AG04449 (cell line): ENCODE measurements around the gene GID4.
"Not testable (repeated sequence)": the region's sequence is repeated elsewhere in the genome, so short reads cannot be mapped to it uniquely, and the experiment has no call there.

Source experiments
- CTCF ChIA-PET: fragments of 350-600 bp; formaldehyde crosslinking; extraction: SDS; loops from one replicate; lab custom pipeline; 2021; ENCODE audit warnings: antibody characterized with exemption; lab: Yijun Ruan, JAX
- POLR2A ChIA-PET: fragments of 400-600, 350-600 bp; formaldehyde crosslinking; extraction: SDS; loops from one replicate; lab custom pipeline; 2020; ENCODE audit warnings: antibody characterized with exemption, inconsistent platforms; lab: Yijun Ruan, JAX
- DNase-seq: peaks from one replicate; pipeline ENCODE4 v3.0.0-alpha.2; 2010; ENCODE audit warnings: low read depth, low spot score
- H3K4me3 ChIP-seq: 2 replicates; pipeline ENCODE4 v1.5.1; 2011; ENCODE audit warnings: low read depth, mild to moderate bottlenecking, control low read depth, low read length
- TF ChIP-seq, protein P1 (sequence below): IDR thresholded peaks from one replicate; pipeline ENCODE4 v1.5.1; 2011; ENCODE audit warnings: mild to moderate bottlenecking, moderate library complexity, low read length, control low read depth, inconsistent platforms; ENCODE audit not compliant: insufficient read depth; ENCODE audit errors: missing control alignments

Gene GID4

DNA sequence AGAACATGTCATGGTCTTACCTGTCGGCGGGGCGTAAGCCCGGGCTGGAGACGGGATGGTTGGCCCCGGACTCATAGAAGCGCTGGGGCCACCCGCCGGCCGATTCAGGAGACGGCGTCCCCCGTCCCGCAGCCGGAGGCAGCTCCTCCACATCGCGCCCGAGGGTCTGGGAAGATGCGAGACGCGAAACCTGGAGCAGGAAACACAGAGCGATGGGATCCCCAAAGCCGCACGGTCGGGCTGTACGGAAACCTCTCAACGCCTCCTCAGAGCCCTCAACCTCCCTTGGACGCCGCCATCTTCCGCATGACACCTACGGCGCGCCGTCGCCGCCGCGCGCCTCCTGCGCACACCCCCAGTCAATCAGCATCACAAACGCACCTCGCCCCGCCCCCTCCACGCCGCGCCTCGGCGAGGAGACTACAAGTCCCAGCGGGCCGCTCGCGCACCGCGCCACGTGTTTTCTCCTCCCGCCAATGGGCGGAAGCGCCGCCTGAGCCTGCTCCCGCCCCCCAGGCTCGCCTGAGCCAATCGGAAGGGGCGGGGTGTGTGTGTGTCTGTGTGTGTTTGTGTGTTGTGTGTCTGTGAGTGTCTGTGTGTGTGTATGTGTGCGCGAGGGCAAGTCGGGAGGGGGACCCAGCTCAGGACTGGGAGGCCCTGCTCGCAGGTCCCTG lies at the start of gene GID4, which contains the start of gene ATPAF2:
TSS of gene GID4 (plus strand) at position 548 of the 674 bp plus-strand sequence. CDS start at position 605, 57 bp downstream.
TSS of gene ATPAF2 (minus strand) at position 308 of the 674 bp plus-strand sequence. CDS start at position 153, 155 bp downstream.
- TF ChIP-seq, protein P1, sequence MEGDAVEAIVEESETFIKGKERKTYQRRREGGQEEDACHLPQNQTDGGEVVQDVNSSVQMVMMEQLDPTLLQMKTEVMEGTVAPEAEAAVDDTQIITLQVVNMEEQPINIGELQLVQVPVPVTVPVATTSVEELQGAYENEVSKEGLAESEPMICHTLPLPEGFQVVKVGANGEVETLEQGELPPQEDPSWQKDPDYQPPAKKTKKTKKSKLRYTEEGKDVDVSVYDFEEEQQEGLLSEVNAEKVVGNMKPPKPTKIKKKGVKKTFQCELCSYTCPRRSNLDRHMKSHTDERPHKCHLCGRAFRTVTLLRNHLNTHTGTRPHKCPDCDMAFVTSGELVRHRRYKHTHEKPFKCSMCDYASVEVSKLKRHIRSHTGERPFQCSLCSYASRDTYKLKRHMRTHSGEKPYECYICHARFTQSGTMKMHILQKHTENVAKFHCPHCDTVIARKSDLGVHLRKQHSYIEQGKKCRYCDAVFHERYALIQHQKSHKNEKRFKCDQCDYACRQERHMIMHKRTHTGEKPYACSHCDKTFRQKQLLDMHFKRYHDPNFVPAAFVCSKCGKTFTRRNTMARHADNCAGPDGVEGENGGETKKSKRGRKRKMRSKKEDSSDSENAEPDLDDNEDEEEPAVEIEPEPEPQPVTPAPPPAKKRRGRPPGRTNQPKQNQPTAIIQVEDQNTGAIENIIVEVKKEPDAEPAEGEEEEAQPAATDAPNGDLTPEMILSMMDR = peak; percentile 6
- peak within 1 kb of the TSS; percentile 85 for H3K4me3 ChIP-seq
- DNase-seq = peak; percentile 89
- ChIA-PET POLR2A (no interaction called here), CTCF (interaction anchor here (0.6 to 1.9 kb wide), 4 partner anchors 148 to 450 kb away, joined by 3 to 16 read pairs (median 4); no protein-coding TSS in a partner anchor)

DNA sequence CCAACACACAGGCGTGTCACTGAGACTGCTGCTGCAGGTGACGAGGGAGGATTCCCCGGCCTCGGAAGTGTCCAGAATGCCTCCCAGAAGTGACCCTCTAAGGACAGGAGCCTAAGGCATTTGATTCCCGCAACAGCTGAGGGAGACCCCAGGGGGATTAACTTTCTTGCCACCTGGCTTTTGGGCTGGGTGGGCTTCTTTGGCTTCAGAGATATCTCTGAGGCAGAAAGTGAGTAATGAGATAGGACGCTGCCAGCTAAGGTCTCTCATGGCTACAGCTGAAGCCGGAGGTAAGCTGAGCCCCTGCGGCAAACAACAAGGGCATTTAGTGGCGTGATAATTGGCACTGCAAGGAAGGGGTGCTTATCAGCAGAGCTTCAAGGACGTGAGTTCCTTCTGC lies 49.6 kb upstream of the GID4 start:
- ChIA-PET POLR2A (no interaction called here), CTCF (interaction anchor here (0.9 kb wide), 1 partner anchor 16 kb away, joined by 3 read pairs; no protein-coding TSS in a partner anchor)
- TF ChIP-seq, protein P1 = no peak
- no peak overlapping the region for H3K4me3 ChIP-seq
- DNase-seq = no peak

DNA sequence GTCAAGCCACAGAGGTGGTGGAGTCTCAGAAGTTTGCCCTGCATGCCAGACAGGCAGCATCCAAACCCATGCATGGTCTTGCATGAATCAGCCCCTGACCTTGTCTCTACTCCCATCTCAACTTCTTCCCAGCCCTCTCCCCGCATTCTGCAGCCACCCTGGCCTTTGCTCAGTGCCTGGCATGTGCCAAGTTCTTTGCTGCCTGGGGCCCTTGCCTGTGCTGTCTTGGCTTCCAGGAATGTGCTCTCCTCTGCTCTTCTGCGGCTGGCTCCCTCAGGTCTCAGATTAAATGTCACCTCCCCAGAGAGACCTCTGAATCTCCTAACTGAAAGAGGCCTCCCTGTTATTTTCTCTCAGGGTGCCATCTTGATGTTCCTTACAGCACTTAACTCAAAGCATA lies 48.9 kb upstream of the GID4 start:
- CTCF ChIA-PET = interaction anchor here (6.5 kb wide), 1 partner anchor 43 kb away, joined by 42 read pairs; no protein-coding TSS in a partner anchor
- no peak overlapping the region for H3K4me3 ChIP-seq
- no peak for DNase-seq
- TF ChIP-seq, protein P1 = no peak
- POLR2A ChIA-PET = no interaction called here

DNA sequence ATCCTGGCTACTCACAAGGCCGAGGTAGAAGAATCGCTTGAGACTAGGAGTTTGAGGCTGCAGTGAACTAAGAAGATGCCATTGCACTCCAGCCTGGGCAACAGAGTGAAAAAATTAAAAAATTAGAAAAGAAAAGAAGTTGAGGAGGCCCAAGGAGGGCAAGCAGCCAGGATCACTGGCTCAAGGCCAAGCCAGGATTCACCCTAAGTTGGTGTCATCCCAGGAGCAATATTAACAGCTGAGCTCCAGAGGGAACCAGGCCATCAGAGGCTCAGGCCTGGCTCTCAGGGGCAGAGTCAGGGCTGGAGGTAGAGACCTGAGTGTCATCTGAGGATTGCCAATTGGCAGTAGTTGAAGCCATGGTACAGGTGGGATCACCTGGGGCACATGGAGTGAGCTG lies 45.8 kb upstream of the GID4 start:
- DNase-seq = no peak
- no peak overlapping the region for H3K4me3 ChIP-seq
- TF ChIP-seq, protein P1 = no peak
- POLR2A ChIA-PET = no interaction called here
- CTCF ChIA-PET = interaction anchor here (0.9 to 6.5 kb wide), 9 partner anchors 9 to 102 kb away, joined by 3 to 42 read pairs (median 5); partner anchors contain the start of genes DRC3 and TOM1L2

DNA sequence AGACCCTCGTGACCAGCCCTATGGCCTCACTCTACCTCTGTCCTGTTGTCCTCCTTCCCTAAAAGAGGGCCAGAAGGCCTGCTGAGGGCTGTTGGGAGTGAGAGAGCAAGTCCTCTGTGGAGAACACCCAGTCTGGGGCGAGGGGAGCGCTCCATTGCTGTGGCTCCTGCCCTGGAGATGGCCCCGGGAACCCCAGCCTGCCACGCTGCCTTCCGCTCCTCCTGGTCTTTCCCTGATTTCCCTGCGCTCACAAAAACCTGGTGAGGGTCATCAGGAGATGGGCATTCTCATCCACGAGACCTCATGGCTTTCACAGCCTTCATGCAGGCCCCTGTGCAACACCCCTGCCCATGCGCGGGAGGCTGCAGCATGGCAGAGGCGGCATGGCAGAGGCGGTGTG lies 45.4 kb upstream of the GID4 start:
- POLR2A ChIA-PET = no interaction called here
- H3K4me3 ChIP-seq = no peak overlapping the region
- DNase-seq = no peak
- TF ChIP-seq, protein P1 = no peak
- CTCF ChIA-PET = interaction anchor here (0.9 to 6.5 kb wide), 11 partner anchors 9 to 126 kb away, joined by 3 to 42 read pairs (median 5); partner anchors contain the start of genes DRC3 and TOM1L2

DNA sequence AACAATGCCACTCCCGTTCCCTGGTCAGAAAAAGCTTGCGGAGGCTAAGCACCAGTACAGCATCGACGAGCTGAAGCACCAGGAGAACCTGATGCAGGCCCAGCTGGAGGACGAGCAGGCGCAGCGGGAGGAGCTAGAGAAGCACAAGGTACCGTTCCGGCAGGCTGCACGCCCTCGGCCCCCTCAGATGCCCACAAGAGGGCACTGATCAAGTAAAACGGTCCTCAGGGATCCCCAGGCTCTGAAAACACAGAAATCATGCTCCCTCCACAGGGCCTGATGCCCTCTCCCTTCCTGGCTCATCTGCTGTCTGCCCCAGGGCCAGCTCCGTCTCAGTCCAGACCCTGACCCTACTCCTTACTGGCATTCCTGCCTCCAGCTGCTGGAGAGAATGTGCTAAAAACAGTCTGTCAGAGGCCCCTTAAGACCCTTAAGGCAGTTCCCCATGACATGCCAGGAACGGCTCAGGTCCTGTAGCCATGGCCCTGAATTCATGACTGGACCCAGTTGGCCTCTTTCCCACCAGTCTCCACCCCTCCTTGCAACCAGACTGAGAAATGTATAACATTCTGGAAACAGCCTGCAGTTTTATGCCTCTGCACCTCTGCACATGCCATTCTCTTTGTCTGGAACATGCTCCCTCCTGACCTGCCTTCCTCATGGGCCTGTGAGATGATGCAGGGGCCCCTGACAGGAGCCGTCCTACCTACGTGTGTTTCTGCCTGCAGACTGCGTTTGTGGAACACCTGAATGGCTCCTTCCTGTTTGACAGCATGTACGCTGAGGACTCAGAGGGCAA lies 44.7 kb upstream of the GID4 start:
- ChIA-PET POLR2A (interaction anchor here (0.6 kb wide), 1 partner anchor 228 kb away, joined by 3 read pairs; no protein-coding TSS in a partner anchor), CTCF (interaction anchor here (0.6 to 6.5 kb wide), 18 partner anchors 8 to 126 kb away, joined by 3 to 42 read pairs (median 4); partner anchors contain the start of genes DRC3 and TOM1L2)
- H3K4me3 ChIP-seq = no peak overlapping the region
- TF ChIP-seq, protein P1 = peak; percentile 50
- no peak for DNase-seq

DNA sequence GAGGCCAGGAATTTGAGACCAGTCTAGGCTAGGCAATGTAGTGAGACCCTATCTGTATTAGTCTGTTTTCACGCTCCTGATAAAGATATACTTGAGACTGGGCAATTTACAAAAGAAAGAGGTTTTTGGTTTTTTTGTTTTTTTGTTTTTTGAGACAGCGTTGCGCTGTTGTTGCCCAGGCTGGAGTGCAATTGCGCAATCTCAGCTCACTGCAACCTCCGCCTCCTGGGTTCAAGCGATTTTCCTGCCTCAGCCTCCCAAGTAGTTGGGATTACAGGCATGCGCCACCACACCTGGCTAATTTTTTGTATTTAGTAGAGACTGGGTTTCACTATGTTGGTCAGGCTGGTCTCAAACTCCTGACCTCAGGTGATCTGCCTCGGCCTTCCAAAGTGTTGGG lies 43.3 kb upstream of the GID4 start:
- H3K4me3 ChIP-seq, DNase-seq, POLR2A ChIA-PET: not testable (repeated sequence)
- CTCF ChIA-PET = interaction anchor here (0.9 to 6.5 kb wide), 8 partner anchors 9 to 49 kb away, joined by 3 to 42 read pairs (median 3); partner anchors contain the start of genes DRC3 and TOM1L2
